GM18526 (cell line): Measurements from ENCODE around the gene LRRN2.

Experiments
- POLR2A ChIP-seq: IDR thresholded peaks from 3 replicates; pipeline ENCODE4 v1.6.1; 2011; ENCODE audit not compliant: insufficient read length; ENCODE audit errors: extremely low read depth

LRRN2 gene

DNA sequence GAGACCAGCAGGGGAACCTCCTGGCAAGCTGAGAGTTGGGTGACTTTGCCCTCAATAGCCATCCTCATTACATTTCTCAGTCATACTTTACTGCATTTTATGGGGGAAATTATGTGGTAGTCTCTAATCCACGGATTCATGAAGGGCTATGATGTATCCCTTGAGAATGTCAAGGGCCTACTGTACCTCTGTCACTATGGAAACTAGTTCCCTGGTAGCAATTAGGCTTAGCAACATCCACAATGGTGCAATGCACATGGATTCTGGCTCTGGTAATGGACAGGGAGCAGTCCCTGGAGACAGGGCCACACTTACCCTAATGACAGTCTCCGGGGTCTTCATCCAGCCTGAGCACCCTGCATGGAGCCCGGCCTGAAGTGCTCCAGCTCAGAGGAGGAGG is 26.5 kb downstream of the LRRN2 start:
- TF ChIP-seq POLR2A, result no peak

DNA sequence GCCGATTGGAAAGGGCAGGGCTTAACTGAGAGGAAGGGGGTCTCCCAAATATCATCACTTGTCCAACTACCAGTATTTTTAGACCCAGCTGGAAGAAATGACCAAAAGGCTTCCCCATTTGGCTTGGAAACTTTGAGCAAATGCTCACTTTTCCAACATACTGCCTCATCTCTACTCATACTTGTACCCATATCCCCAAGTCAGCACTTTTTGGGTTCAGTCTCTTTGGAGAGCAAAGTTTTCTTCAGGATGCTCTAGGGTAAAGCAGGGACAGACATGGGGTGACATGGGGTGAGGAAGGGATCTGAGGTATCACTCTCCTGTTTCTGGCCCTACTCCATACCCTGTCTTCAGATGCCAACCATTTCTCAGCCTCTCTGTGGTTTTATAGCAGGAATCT is 27.2 kb downstream of the LRRN2 start:
- TF ChIP-seq POLR2A, result no peak

DNA sequence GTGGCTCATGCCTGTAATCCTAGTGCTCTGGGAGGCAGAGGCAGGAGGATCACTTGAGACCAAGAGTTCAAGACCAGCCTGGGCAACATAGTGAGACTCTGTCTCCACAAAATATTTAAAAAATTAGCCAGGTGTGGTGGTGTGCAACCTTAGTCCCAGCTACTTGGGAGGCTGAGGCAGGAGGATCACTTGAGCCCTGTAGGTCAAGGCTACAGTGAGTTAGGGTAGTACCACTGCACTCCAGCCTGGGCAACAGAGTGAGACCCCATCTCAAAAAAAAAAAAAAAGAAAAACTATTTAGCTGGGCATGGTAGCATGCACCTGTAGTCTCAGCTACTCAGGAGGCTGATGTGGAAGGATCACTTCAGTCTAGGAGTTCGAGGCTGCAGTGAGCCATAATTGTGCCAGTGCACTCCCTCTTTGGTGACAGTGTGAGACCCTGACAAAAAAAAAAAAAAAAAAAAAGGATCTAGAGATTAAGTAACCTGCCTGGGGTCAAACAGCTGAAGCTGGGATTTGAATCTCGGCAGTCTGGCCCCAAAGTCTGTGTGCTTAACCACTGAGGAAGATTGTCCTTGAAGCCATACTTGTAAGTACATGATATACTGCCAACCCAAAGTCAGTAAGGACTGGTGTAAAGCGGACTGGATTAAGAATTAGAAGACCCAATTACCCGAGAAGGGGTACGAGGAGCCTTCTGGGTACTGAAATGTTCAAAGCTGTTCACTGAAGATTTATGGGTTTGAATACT is 31.8 kb downstream of the LRRN2 start:
- no peak for TF ChIP-seq POLR2A

DNA sequence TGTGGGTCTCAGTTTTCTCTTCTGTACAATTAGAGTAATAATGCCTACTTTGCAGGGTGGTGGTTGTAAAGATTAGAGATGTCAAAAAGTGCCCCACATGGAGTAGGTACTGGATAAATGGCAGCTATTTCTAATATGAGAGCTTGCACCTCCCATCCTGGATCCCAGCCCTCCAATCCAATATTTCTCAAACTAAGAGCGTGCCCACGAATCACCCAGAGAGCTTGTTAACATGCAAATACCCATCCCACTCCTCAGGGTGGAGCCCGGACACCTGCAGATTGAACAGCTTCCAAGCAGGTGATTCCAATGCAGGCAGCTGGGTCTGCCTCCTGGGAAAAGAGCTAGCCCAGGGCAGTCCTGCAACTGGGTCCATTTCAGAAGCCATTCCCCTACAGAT is 33.0 kb downstream of the LRRN2 start:
- TF ChIP-seq POLR2A, result no peak

DNA sequence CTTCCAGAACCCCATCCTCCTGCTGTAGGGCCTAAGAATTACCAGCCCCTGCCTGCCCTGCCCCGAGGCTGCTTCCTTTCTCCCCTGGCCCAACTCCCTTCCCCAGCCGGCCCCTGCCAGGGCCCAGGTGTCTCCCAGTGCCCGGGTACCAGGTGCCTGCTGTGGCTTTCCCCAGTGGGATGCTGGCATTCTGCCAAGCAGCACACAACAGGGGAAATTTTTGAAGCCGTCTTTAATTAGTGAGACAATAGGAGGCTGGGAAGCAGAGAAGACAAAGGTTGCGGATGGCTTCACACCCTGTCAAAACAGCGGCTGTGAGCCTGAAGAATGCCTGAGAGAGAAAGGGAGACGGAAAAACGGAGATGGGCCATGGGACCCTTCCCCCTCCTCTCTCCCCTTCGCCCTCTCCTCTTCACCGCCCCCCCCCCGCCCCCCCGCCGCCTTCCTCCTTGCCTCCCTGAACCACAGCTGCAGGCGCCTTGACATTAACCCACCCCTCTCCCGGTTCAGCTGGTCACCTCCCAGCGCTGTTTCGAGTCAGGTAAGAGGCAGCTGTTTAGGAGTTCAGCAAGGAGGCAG is 33.6 kb downstream of the LRRN2 start:
- TF ChIP-seq POLR2A, result no peak

DNA sequence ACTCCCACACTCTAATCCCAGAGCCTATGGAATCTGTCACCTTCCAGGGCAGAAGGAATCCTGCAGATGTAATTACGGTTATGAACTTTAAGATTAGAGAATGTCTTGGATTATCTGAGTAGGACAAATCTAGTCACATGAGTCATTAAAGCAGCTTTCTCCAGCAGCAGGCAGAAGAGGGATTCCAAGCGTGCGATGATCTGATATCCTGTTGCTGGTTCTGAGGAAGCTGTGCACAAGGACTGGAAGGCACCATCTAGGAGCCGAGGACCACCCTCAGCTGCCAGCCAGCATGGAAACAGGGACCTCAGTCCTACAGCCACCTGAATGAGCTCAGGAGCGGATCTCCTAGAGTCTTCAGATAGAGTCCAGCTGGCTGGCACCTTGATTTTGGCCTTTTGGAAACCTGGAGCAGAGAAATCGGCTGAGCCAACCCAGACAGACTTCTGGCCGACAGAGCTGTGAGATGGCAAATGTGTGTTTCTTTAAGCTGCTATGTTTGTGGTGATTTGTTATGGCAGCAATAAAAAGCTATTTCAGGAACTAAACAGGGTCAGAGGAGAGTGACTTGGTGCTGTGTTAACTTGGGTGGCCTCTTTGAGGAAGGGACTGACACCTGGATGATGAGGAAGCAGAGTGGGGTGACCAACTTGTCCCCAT is 34.5 kb downstream of the LRRN2 start:
- TF ChIP-seq POLR2A, result no peak

DNA sequence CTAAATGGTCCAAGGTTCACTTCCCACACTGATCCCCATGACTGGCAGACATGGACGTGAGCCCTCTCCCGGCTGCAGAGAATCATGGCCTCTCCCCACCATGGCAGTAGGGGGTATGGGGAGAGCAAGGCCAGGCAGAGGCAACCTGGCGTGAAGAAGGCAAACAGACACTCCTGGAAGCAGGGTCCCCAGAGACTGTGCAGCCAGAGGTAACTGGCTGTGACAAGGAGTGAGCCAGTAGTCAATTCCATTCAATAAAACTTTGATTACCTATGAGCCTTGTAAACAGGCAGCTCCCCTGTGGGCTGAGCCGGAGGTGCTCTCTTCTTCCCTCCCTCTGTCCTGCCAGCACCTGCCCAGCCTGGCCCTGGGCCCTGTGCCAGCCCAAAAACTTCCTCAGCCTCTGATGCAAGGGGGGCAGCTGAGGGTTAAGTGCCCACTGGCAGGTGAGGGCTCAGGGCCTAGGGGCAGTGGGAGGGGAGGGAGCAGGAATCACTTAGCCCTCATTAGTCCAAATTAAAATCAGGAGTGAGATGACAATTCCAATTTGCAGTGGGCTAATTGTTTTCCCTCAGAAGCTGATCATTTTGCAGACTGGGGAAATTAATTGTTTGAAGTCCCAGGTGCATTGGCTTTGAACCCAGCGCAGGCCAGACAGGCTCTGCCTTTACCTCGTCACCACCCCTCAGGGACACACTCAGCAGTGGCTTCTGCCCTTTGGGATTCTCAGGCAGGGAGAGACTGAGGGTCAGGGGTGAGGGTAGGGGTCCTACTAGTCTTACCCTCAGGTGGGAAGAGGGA is 35.6 kb downstream of the LRRN2 start:
- TF ChIP-seq POLR2A, result no peak

DNA sequence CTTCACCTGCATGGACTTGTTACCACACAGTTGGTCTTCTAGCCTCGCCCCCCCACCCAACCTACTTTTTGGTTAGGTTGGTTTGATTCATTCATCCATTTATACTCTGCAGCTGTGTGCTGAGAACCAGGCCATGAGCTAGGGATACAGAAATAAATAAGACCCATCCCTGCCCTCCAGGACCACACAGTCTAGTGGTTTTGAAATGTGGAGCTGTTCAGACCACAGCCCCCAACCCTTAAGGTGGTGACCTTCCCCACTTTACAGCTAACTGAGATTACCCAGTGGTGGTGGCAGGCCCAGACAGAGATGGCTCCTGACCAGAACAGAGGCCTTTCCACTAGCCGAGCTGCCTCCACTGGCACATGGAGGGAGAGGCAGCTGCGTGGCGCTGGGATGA is 37.0 kb downstream of the LRRN2 start:
- TF ChIP-seq POLR2A, result no peak

DNA sequence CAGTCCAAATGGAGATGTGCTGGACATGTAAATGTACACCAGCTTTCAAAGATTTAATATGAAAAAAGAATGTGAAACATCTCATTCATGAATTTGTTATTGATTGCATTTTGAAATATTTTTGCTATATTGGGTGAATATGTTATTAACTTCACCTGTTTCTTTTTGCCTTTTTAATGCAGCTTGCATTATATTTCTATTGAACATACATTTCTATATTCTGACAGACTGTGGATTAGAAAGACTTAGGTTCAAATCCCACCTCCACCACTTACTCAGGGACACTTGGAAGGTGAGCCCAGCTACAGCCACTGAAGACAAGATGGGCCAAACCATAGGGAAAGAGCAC is 37.8 kb downstream of the LRRN2 start:
- TF ChIP-seq POLR2A, result no peak

DNA sequence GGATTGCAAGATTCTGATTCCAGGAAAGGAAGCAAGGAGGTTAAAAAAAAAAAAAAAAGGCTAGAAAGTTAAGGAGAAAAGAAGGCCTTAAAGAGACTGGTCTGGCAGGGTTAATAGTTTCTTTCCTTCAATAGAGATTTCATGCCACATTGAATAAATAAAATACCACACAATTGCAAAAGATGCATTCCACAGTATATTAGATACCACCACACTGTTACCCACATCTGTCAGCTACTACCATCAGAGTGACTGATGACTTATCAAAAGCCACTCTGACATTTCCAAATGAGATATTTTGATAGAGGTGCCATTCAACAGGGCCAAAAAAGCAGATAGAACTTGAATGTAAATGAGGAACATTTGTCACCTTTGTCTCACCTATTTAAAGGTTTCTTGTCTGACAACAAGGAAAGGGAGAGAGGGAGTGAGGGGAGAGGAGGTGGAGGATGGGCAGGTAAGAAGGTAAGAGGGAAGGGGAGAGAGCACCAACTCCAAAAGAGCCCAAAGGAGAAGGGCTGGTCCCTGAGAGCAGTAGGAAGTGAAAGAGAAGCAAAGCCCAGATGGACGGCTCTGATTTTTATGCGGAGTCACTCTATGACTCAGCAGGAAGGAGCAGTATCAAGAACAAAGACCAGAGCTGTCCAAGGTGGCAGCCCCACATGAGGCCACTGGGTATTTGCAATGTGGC is 38.3 kb downstream of the LRRN2 start:
- no peak for TF ChIP-seq POLR2A

DNA sequence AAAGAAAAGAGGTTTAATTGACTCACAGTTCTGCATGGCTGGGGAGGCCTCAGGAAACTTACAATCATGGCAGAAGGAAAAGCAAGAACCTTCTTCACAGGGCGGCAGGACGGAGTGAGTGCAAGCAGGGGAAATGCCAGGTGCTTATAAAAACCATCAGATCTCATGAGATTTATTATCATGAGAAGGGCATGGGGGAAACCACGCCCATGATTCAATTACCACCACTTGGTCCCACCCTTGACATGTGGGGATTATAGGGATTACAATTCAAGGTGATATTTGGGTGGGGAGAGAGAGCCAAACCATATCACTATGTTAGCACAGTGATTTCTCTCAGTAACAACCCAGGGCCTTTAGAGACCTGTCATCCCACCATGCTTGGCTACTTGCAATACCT is 39.9 kb downstream of the LRRN2 start:
- TF ChIP-seq POLR2A, result no peak

DNA sequence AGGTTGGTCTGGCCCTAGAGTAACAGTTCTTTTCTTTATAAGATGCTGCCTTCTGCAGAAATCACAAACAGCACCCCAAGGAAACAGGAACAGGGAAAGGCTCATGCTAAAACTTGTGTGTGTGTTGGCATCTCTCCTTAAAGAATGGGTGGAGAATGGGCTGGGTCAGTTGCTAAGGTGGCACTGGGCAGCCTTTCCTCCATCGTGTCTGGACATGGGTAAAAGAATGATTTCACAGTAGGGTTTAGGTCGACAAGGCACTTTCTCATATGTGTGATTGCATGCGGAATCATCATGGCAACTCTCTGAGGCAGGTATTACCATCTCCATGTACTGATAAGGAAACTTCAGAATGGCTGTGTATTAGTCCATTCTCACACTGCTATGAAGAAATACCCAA is 40.3 kb downstream of the LRRN2 start:
- TF ChIP-seq POLR2A, result no peak

DNA sequence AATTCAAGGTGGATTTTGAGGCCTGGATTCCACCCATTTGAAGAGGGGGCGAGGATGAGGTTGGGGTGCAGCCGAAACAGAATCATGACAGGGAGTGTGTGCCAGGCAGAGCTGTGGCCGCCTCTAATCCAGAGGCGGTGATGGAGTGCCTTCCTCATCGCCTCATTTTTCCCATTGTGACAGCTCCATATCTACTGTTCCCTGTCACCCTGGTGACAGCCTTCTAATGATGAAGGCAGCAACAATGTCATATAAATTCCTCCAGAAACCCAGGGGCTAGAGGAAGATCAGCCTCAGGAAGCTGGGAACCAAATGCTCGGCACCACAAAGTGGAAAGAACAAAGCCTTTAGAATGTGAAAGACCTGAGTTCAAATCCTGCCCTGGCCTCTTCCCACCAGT is 42.0 kb downstream of the LRRN2 start:
- TF ChIP-seq POLR2A, result no peak

DNA sequence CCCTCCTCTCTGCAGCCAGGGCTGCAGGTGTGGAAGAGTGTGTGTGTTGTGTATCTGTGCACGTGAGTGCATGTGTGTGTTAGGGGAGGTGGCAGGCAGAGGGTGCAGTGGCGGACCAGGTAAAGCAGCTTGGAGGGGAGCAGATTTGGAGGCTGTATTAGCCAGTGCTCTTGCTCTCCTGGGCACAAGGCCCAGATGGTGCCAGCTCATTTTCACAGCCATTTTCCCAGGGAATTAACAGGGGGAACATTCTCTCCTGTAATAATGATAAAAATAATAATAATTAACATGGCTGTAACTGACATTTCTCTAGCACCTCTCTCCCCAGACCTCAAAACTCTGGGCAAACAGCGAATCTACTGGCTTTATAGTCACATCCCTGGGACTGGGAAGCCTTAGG is 43.6 kb downstream of the LRRN2 start:
- no peak for TF ChIP-seq POLR2A

DNA sequence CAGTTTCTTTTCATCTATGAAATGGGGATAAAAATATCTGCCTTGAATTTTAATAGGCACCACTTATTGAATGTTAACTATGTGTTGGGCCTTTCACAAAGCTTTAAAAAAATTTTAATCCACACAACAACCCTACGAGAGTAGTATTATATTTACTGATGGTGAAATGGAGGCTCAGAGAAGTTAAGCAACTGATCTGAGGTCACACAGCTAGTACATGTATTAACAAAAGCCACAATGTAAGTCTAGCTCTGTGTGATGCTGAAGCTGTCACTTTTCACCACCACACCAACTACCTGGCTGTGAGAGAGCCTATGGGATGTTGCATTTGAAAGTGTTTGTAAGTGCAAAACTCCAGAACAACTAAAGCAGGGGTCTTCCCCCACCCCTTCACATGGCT is 44.1 kb downstream of the LRRN2 start:
- no peak for TF ChIP-seq POLR2A

DNA sequence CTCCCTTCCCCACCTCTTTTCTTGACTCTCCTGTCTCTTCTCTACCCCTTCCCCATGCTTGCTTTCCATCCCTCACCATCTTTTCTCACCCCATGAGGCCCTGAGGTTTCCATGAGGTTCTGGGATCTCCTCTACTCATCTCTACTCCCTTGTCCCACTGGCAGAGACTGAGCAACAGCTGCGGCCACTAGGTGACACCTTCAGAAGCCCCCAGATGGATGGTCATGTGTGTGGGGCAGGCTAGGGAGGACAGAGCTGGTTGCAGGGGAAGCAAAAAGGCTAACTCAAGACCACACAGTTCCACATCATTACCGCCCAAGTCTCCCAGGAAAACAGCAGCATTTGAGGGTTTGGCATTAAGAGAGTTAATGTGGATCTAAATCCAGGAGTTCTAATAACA is 45.0 kb downstream of the LRRN2 start:
- no peak for TF ChIP-seq POLR2A
